MM.1S (cell line): ENCODE measurements around the gene RAB44.

Experiments used
- EZH2phosphoT487 ChIP-seq: fragments of 300-600 bp; sonication (generic); IDR thresholded peaks from 2 replicates; pipeline ENCODE4 v1.6.1; 2018; ENCODE audit warnings: antibody characterized with exemption, low read length
- TF ChIP-seq, protein P1 (sequence below): fragments of 300-600 bp; sonication (generic); IDR thresholded peaks from 2 replicates; pipeline ENCODE4 v1.5.1; 2016; ENCODE audit warnings: antibody characterized with exemption, low read length, mixed read lengths

- TF ChIP-seq, protein P1, sequence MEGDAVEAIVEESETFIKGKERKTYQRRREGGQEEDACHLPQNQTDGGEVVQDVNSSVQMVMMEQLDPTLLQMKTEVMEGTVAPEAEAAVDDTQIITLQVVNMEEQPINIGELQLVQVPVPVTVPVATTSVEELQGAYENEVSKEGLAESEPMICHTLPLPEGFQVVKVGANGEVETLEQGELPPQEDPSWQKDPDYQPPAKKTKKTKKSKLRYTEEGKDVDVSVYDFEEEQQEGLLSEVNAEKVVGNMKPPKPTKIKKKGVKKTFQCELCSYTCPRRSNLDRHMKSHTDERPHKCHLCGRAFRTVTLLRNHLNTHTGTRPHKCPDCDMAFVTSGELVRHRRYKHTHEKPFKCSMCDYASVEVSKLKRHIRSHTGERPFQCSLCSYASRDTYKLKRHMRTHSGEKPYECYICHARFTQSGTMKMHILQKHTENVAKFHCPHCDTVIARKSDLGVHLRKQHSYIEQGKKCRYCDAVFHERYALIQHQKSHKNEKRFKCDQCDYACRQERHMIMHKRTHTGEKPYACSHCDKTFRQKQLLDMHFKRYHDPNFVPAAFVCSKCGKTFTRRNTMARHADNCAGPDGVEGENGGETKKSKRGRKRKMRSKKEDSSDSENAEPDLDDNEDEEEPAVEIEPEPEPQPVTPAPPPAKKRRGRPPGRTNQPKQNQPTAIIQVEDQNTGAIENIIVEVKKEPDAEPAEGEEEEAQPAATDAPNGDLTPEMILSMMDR, result no peak
- TF ChIP-seq EZH2phosphoT487, result no peak
Observed at GRCh38 chr6:36662827-36663256, 34.8 kb upstream of the RAB44 start.
